Nephron progenitor cell (in vitro differentiated cells): Measurements from ENCODE around the gene IFT80.

Experiments used
- DNase-seq: peaks from one replicate; pipeline ENCODE4 v3.0.0; 2021
- H3K27ac Mint-ChIP-seq: 2 replicates; pipeline ENCODE4 v1.8.0; 2021; ENCODE audit warnings: mild to moderate bottlenecking, moderate library complexity, mixed read lengths
- H3K27me3 Mint-ChIP-seq: 2 replicates; pipeline ENCODE4 v1.8.0; 2021; ENCODE audit warnings: mild to moderate bottlenecking, low read depth, mixed read lengths; ENCODE audit not compliant: poor library complexity
- H3K36me3 Mint-ChIP-seq: 2 replicates; pipeline ENCODE4 v1.8.0; 2021; ENCODE audit warnings: low read depth, mixed read lengths
- H3K4me1 Mint-ChIP-seq: 2 replicates; pipeline ENCODE4 v1.8.0; 2021; ENCODE audit warnings: mixed read lengths
- H3K4me3 Mint-ChIP-seq: 2 replicates; pipeline ENCODE4 v1.8.0; 2021; ENCODE audit warnings: mild to moderate bottlenecking, moderate library complexity, mixed read lengths
- H3K9me3 Mint-ChIP-seq: 2 replicates; pipeline ENCODE4 v1.8.0; 2021; ENCODE audit warnings: mild to moderate bottlenecking, moderate library complexity, mixed read lengths
- TF ChIP-seq, protein P1 (sequence below): fragments of 200-600 bp; sonication (generic); IDR thresholded peaks from 2 replicates; pipeline ENCODE4 v1.5.0; 2021; ENCODE audit warnings: antibody characterized with exemption

IFT80 gene

DNA sequence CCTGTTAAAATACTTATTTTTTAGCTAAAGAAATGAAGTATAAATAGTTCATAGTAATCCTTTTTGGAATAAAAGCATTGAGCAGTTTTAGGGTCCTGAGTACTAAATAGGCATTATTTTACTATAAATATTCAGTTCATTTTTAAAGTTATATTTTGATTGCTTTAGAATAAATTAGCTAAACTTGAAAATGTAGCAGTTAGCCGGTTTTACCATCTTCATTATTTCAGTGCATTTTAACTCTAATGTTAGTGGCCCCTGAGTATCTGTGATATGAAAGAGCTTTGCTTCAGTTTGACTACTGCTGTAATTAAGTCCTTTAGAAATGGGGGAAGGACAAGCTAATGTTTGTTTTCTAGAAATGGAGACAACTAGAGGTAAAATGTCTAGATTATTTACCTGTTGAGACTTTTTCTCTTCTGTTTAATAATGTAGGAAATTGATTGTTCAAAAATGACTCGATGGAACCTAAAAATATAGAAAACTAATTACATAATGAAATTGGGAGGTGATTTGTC is 4.1 kb upstream of the IFT80 start:
- peak overlapping the region; percentile 99 for H3K4me3 Mint-ChIP-seq
- peak overlapping the region; percentile 52 for H3K27ac Mint-ChIP-seq
- peaks cover 52% of the 10 kb centered on the region for H3K4me1 Mint-ChIP-seq
- peaks cover 4% of the 10 kb centered on the region for H3K27me3 Mint-ChIP-seq
- H3K9me3 Mint-ChIP-seq, result peaks cover 4% of the 10 kb centered on the region
- DNase-seq, result no peak
- peaks cover 27% of the 10 kb centered on the region for H3K36me3 Mint-ChIP-seq
- TF ChIP-seq, protein P1, sequence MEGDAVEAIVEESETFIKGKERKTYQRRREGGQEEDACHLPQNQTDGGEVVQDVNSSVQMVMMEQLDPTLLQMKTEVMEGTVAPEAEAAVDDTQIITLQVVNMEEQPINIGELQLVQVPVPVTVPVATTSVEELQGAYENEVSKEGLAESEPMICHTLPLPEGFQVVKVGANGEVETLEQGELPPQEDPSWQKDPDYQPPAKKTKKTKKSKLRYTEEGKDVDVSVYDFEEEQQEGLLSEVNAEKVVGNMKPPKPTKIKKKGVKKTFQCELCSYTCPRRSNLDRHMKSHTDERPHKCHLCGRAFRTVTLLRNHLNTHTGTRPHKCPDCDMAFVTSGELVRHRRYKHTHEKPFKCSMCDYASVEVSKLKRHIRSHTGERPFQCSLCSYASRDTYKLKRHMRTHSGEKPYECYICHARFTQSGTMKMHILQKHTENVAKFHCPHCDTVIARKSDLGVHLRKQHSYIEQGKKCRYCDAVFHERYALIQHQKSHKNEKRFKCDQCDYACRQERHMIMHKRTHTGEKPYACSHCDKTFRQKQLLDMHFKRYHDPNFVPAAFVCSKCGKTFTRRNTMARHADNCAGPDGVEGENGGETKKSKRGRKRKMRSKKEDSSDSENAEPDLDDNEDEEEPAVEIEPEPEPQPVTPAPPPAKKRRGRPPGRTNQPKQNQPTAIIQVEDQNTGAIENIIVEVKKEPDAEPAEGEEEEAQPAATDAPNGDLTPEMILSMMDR, result no peak

DNA sequence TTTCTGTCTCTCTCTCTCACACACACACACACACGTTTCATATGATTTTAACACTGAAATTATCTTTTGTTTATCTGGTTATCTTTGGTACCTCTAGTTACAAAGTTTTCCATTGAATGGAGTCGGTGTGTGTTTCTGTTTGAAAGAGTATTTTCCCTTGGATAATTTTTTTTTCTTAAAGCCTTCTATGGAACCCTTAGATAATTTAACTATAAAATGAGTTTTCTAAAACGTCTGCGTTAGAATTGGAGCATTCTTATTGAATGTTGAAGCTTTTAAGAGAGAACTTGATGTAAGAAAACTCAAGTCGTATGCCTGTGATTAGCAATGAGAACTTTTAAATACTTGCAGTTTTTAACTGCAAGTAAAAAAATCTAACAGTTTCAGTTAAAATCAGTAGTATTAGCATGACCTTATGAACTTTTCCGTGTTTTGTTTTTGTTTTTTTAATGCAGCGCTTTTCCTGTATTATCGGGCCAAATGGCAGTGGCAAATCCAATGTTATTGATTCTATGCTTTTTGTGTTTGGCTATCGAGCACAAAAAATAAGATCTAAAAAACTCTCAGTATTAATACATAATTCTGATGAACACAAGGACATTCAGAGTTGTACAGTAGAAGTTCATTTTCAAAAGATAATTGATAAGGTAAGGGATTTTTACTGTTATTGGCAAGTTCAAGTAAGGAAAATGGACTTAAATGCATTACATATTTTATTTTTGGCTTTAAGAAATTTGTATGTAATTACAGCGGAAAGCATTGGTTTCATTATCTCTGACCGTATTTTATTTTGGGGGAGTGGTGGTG is 3.4 kb upstream of the IFT80 start:
- H3K27ac Mint-ChIP-seq, result peak overlapping the region; percentile 69
- peak overlapping the region; percentile 99 for H3K4me3 Mint-ChIP-seq
- peaks cover 4% of the 10 kb centered on the region for H3K9me3 Mint-ChIP-seq
- peaks cover 54% of the 10 kb centered on the region for H3K4me1 Mint-ChIP-seq
- H3K36me3 Mint-ChIP-seq, result peaks cover 22% of the 10 kb centered on the region
- DNase-seq, result no peak
- TF ChIP-seq, protein P1, result no peak
- peaks cover 4% of the 10 kb centered on the region for H3K27me3 Mint-ChIP-seq

DNA sequence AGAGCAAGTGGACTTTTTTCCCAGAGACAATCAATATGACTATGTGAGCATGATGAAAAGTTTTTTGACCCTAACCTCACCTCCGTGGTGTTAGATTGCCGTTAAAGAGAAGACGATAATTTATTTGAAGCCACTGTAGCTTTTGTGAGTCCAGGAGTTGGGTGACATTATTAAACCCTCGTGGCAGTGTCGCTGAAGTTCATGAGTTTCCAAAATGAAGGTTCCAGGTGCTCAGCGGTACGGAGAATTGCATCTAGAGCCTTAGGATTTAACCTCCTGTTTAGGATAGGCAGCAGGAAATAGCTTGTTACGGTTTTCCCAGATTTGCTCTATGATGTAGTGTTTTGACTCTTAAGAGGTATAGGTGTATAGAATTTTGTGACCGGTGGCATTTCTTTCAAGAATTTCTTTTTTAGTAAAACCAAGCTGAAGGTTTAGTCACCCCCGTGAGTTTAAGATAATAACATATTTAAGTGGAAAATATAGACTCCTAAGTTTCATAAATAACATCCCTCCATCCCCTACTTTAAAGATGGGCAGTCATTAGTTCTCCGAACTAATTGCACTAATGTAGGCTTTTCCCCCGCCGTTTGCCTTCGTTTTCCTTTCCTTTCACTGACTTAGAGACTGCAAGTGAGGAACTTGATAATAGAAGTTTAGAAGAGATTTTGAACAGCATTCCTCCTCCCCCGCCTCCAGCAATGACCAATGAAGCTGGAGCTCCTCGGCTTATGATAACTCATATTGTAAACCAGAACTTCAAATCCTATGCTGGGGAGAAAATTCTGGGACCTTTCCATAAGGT is 2.5 kb upstream of the IFT80 start:
- TF ChIP-seq, protein P1, result no peak
- Mint-ChIP-seq H3K4me1 (peaks cover 59% of the 10 kb centered on the region), H3K9me3 (peaks cover 4% of the 10 kb centered on the region), H3K4me3 (peak overlapping the region; percentile 99), H3K27me3 (peaks cover 4% of the 10 kb centered on the region), H3K36me3 (peaks cover 18% of the 10 kb centered on the region), H3K27ac (peak overlapping the region; percentile 69)
- no peak for DNase-seq

DNA sequence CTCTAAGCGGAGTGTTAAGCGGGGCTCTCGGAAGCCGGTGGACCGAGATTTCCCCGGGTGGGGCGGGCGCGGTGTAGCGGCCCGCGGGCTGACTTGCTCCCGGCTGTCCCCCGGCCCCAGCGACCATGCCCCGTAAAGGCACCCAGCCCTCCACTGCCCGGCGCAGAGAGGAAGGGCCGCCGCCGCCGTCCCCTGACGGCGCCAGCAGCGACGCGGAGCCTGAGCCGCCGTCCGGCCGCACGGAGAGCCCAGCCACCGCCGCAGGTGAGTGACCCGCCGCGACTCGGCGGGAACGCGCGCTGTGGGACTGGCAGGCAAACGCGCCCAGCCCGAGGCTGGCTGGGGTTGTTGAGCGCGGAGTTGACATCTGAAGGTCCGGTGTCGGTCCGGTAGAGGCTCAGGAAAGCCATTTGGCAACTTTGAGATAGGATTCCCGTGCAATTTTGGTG is 1.7 kb upstream of the IFT80 start:
- Mint-ChIP-seq H3K4me3 (peak overlapping the region; percentile 99), H3K36me3 (peaks cover 11% of the 10 kb centered on the region), H3K27me3 (peaks cover 4% of the 10 kb centered on the region), H3K4me1 (peaks cover 59% of the 10 kb centered on the region), H3K27ac (peak overlapping the region; percentile 69), H3K9me3 (peaks cover 4% of the 10 kb centered on the region)
- DNase-seq, result peak; percentile 60
- TF ChIP-seq, protein P1, result no peak

DNA sequence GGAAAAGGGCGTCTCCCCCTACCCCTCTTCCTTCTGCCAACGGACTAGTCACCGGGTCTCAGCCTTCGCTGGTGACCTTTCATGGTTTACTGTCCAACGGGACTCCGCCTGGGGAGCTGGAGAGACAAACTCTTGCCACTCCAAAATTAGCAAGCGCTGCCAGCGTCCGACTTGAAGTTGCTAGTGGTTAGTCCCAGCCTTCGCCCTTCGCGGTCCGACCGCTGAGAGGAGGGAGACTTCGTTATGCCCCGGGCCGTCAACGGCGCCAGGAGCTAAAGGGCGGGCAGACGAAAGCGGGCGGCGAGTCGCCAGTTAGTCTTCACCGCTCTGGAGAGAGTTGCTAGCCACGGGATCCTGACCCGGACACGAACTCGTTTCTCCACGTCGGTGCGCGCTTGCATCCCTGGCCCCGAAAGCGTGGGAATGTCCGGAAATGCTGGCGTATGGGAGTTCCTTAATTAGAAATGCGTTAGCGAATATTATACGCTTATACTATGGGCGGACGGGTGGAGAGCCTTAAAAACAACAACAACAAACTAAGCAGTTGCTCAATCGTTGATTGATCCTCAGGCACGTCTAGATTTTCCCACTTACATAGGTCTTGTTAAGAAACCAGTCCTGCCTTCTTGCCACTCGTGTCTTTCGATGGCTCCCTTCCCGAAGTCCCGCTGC is 1.1 kb upstream of the IFT80 start:
- TF ChIP-seq, protein P1, result no peak
- Mint-ChIP-seq H3K27ac (peak overlapping the region; percentile 99), H3K4me3 (peak overlapping the region; percentile 99), H3K4me1 (peaks cover 59% of the 10 kb centered on the region), H3K36me3 (peaks cover 9% of the 10 kb centered on the region), H3K9me3 (peaks cover 4% of the 10 kb centered on the region), H3K27me3 (peaks cover 4% of the 10 kb centered on the region)
- peak; percentile 53 for DNase-seq
